ENCODE measurements around the gene SLC25A33.

GRCh38 chr1:9604836-9605235 is 65.6 kb downstream of the SLC25A33 start:
- TF ChIP-seq TAF1 (IDR thresholded peaks at IDR 0.05; ENCODE audit: borderline replicate concordance, low read depth, low read length) (no peak), POLR2A (IDR thresholded peaks at IDR 0.05; ENCODE audit: low read depth, low read length) (no peak)
